ENCODE measurements around the gene SLC9A9.

The SLC9A9 gene

GRCh38 chr3:143865302-143865701 lies 17.0 kb upstream of the SLC9A9 start:
- no peaks in the 10 kb centered on the region for H3K27me3 ChIP-seq (ENCODE audit: control insufficient read depth, insufficient read depth, low read length)
- no peak overlapping the region for H3K4me3 ChIP-seq (ENCODE audit: low read length)
- no peaks in the 10 kb centered on the region for H3K4me1 ChIP-seq (ENCODE audit: control insufficient read depth, insufficient read depth, low read length)
- no peaks in the 10 kb centered on the region for H3K9me3 ChIP-seq (ENCODE audit: control insufficient read depth, low read length)
- no peak overlapping the region for H3K9ac ChIP-seq (ENCODE audit: low read length)
- H3K36me3 ChIP-seq (ENCODE audit: control insufficient read depth, insufficient read depth, low read length), result no peaks in the 10 kb centered on the region

- Histone ChIP-seq H3K9me3 (ENCODE audit: control insufficient read depth, low read length) (no peaks in the 10 kb centered on the region), H3K4me1 (ENCODE audit: control insufficient read depth, insufficient read depth, low read length) (no peaks in the 10 kb centered on the region), H3K4me3 (ENCODE audit: low read length) (no peak overlapping the region), H3K36me3 (ENCODE audit: control insufficient read depth, insufficient read depth, low read length) (no peaks in the 10 kb centered on the region), H3K9ac (ENCODE audit: low read length) (no peak overlapping the region), H3K27me3 (ENCODE audit: control insufficient read depth, insufficient read depth, low read length) (no peaks in the 10 kb centered on the region)
Observed at GRCh38 chr3:143859465-143860203, 11.4 kb upstream of the SLC9A9 start.

- Histone ChIP-seq H3K4me1 (ENCODE audit: control insufficient read depth, insufficient read depth, low read length) (no peaks in the 10 kb centered on the region), H3K9ac (ENCODE audit: low read length) (no peak overlapping the region), H3K9me3 (ENCODE audit: control insufficient read depth, low read length) (no peaks in the 10 kb centered on the region), H3K4me3 (ENCODE audit: low read length) (no peak overlapping the region), H3K27me3 (ENCODE audit: control insufficient read depth, insufficient read depth, low read length) (no peaks in the 10 kb centered on the region), H3K36me3 (ENCODE audit: control insufficient read depth, insufficient read depth, low read length) (no peaks in the 10 kb centered on the region)
Observed at GRCh38 chr3:143856252-143856970, 8.1 kb upstream of the SLC9A9 start.

GRCh38 chr3:143855183-143855582 lies 6.9 kb upstream of the SLC9A9 start:
- H3K4me3 ChIP-seq (ENCODE audit: low read length), result no peak overlapping the region
- no peaks in the 10 kb centered on the region for H3K9me3 ChIP-seq (ENCODE audit: control insufficient read depth, low read length)
- H3K9ac ChIP-seq (ENCODE audit: low read length), result no peak overlapping the region
- H3K4me1 ChIP-seq (ENCODE audit: control insufficient read depth, insufficient read depth, low read length), result no peaks in the 10 kb centered on the region
- no peaks in the 10 kb centered on the region for H3K36me3 ChIP-seq (ENCODE audit: control insufficient read depth, insufficient read depth, low read length)
- no peaks in the 10 kb centered on the region for H3K27me3 ChIP-seq (ENCODE audit: control insufficient read depth, insufficient read depth, low read length)

- no peaks in the 10 kb centered on the region for H3K4me1 ChIP-seq (ENCODE audit: control insufficient read depth, insufficient read depth, low read length)
- H3K36me3 ChIP-seq (ENCODE audit: control insufficient read depth, insufficient read depth, low read length), result no peaks in the 10 kb centered on the region
- no peaks in the 10 kb centered on the region for H3K9me3 ChIP-seq (ENCODE audit: control insufficient read depth, low read length)
- no peak overlapping the region for H3K9ac ChIP-seq (ENCODE audit: low read length)
- H3K4me3 ChIP-seq (ENCODE audit: low read length), result no peak overlapping the region
- H3K27me3 ChIP-seq (ENCODE audit: control insufficient read depth, insufficient read depth, low read length), result no peaks in the 10 kb centered on the region
Observed at GRCh38 chr3:143851331-143852017, 3.2 kb upstream of the SLC9A9 start.

GRCh38 chr3:143850877-143851276 lies 2.6 kb upstream of the SLC9A9 start:
- Histone ChIP-seq H3K4me3 (ENCODE audit: low read length) (no peak overlapping the region), H3K9me3 (ENCODE audit: control insufficient read depth, low read length) (no peaks in the 10 kb centered on the region), H3K4me1 (ENCODE audit: control insufficient read depth, insufficient read depth, low read length) (no peaks in the 10 kb centered on the region), H3K36me3 (ENCODE audit: control insufficient read depth, insufficient read depth, low read length) (no peaks in the 10 kb centered on the region), H3K9ac (ENCODE audit: low read length) (no peak overlapping the region), H3K27me3 (ENCODE audit: control insufficient read depth, insufficient read depth, low read length) (no peaks in the 10 kb centered on the region)

- Histone ChIP-seq H3K9ac (ENCODE audit: low read length) (no peak overlapping the region), H3K27me3 (ENCODE audit: control insufficient read depth, insufficient read depth, low read length) (no peaks in the 10 kb centered on the region), H3K36me3 (ENCODE audit: control insufficient read depth, insufficient read depth, low read length) (no peaks in the 10 kb centered on the region), H3K4me1 (ENCODE audit: control insufficient read depth, insufficient read depth, low read length) (no peaks in the 10 kb centered on the region), H3K9me3 (ENCODE audit: control insufficient read depth, low read length) (no peaks in the 10 kb centered on the region), H3K4me3 (ENCODE audit: low read length) (no peak overlapping the region)
Observed at GRCh38 chr3:143849854-143850549, 1.7 kb upstream of the SLC9A9 start.

- no peak overlapping the region for H3K4me3 ChIP-seq (ENCODE audit: low read length)
- no peaks in the 10 kb centered on the region for H3K9me3 ChIP-seq (ENCODE audit: control insufficient read depth, low read length)
- H3K4me1 ChIP-seq (ENCODE audit: control insufficient read depth, insufficient read depth, low read length), result no peaks in the 10 kb centered on the region
- no peaks in the 10 kb centered on the region for H3K27me3 ChIP-seq (ENCODE audit: control insufficient read depth, insufficient read depth, low read length)
- H3K9ac ChIP-seq (ENCODE audit: low read length), result no peak overlapping the region
- H3K36me3 ChIP-seq (ENCODE audit: control insufficient read depth, insufficient read depth, low read length), result no peaks in the 10 kb centered on the region
Observed at GRCh38 chr3:143848704-143849103, 436 bp upstream of the SLC9A9 start.

GRCh38 chr3:143843587-143843986 lies 4.7 kb downstream of the SLC9A9 start:
- no peak overlapping the region for H3K4me3 ChIP-seq (ENCODE audit: low read length)
- H3K9me3 ChIP-seq (ENCODE audit: control insufficient read depth, low read length), result no peaks in the 10 kb centered on the region
- H3K27me3 ChIP-seq (ENCODE audit: control insufficient read depth, insufficient read depth, low read length), result no peaks in the 10 kb centered on the region
- no peak overlapping the region for H3K9ac ChIP-seq (ENCODE audit: low read length)
- H3K36me3 ChIP-seq (ENCODE audit: control insufficient read depth, insufficient read depth, low read length), result no peaks in the 10 kb centered on the region
- peaks cover 3% of the 10 kb centered on the region for H3K4me1 ChIP-seq (ENCODE audit: control insufficient read depth, insufficient read depth, low read length)

- Histone ChIP-seq H3K27me3 (ENCODE audit: control insufficient read depth, insufficient read depth, low read length) (no peaks in the 10 kb centered on the region), H3K4me1 (ENCODE audit: control insufficient read depth, insufficient read depth, low read length) (peaks cover 3% of the 10 kb centered on the region), H3K9me3 (ENCODE audit: control insufficient read depth, low read length) (no peaks in the 10 kb centered on the region), H3K4me3 (ENCODE audit: low read length) (no peak overlapping the region), H3K9ac (ENCODE audit: low read length) (no peak overlapping the region), H3K36me3 (ENCODE audit: control insufficient read depth, insufficient read depth, low read length) (no peaks in the 10 kb centered on the region)
Observed at GRCh38 chr3:143840636-143841035, 7.6 kb downstream of the SLC9A9 start.

- no peaks in the 10 kb centered on the region for H3K36me3 ChIP-seq (ENCODE audit: control insufficient read depth, insufficient read depth, low read length)
- no peaks in the 10 kb centered on the region for H3K9me3 ChIP-seq (ENCODE audit: control insufficient read depth, low read length)
- no peak overlapping the region for H3K9ac ChIP-seq (ENCODE audit: low read length)
- H3K4me3 ChIP-seq (ENCODE audit: low read length), result no peak overlapping the region
- H3K27me3 ChIP-seq (ENCODE audit: control insufficient read depth, insufficient read depth, low read length), result no peaks in the 10 kb centered on the region
- peaks cover 3% of the 10 kb centered on the region for H3K4me1 ChIP-seq (ENCODE audit: control insufficient read depth, insufficient read depth, low read length)
Observed at GRCh38 chr3:143839980-143840379, 8.3 kb downstream of the SLC9A9 start.

- Histone ChIP-seq H3K9ac (ENCODE audit: low read length) (no peak overlapping the region), H3K36me3 (ENCODE audit: control insufficient read depth, insufficient read depth, low read length) (no peaks in the 10 kb centered on the region), H3K9me3 (ENCODE audit: control insufficient read depth, low read length) (no peaks in the 10 kb centered on the region), H3K4me3 (ENCODE audit: low read length) (no peak overlapping the region), H3K27me3 (ENCODE audit: control insufficient read depth, insufficient read depth, low read length) (no peaks in the 10 kb centered on the region), H3K4me1 (ENCODE audit: control insufficient read depth, insufficient read depth, low read length) (peaks cover 8% of the 10 kb centered on the region)
Observed at GRCh38 chr3:143837076-143837475, 11.2 kb downstream of the SLC9A9 start.
